Cardiac muscle cell (in vitro differentiated cells and primary cell): ENCODE data around the gene TRPV4. TPM values are rescaled to one million over a fixed set of nuclear protein-coding genes. Genes with fewer than 3 reads are reported as not detected.

Experiments
- DNase-seq, 2 donors: peaks; one replicate each; pipeline versions ENCODE4 v3.0.0 to v3.0.0-alpha.2; 2010 to 2017; ENCODE audit warnings: low read depth in 1 of 2, low spot score in 1 of 2
- H3K27ac ChIP-seq: fragments of 200-600 bp; sonication (generic); 2 replicates; pipeline ENCODE4 v1.5.1; 2016
- H3K27me3 ChIP-seq: fragments of 200-600 bp; sonication (generic); 2 replicates; pipeline ENCODE4 v1.6.0; 2016; ENCODE audit warnings: control low read depth
- H3K36me3 ChIP-seq: fragments of 200-600 bp; sonication (generic); 2 replicates; pipeline ENCODE4 v1.5.1; 2016; ENCODE audit warnings: control low read depth
- H3K4me1 ChIP-seq: fragments of 200-600 bp; sonication (generic); 2 replicates; pipeline ENCODE4 v1.8.1; 2017; ENCODE audit warnings: low read depth, mild to moderate bottlenecking, mixed run types
- H3K4me3 ChIP-seq: fragments of 200-600 bp; sonication (generic); 2 replicates; pipeline ENCODE4 v1.5.1; 2016; ENCODE audit warnings: mild to moderate bottlenecking
- H3K9me3 ChIP-seq: fragments of 200-600 bp; sonication (generic); 2 replicates; pipeline ENCODE4 v1.5.1; 2017; ENCODE audit warnings: low read depth, mild to moderate bottlenecking, control low read depth
- CTCF ChIP-seq: IDR thresholded peaks from 2 replicates; pipeline ENCODE4 v1.5.1; 2012; ENCODE audit warnings: low read depth, mild to moderate bottlenecking, low read length
- polyA plus RNA-seq: library from polyadenylated mRNA; unstranded; fragments of >200 nt; fragmentation: Nextera tagmentation; extraction: Ambion mirVana; gene quantifications from 2 replicates; pipeline ENCODE4 v1.2.1, GENCODE V29; 2016
- total RNA-seq: library from RNA; depleted of rRNA; stranded (reverse); fragments of >200 nt; gene quantifications from 2 replicates; pipeline ENCODE4 v1.2.3, GENCODE V29; 2016

TRPV4 gene
- total and polyA plus RNA-seq, 2 experiments from 2014 or later, result 2.4 to 4.1 TPM

- H3K27me3 ChIP-seq, result no peaks in the 10 kb centered on the region
- no peaks in the 10 kb centered on the region for H3K9me3 ChIP-seq
- no peak for DNase-seq
- no peak overlapping the region for H3K4me3 ChIP-seq
- no peaks in the 10 kb centered on the region for H3K4me1 ChIP-seq
- no peak overlapping the region for H3K27ac ChIP-seq
- no peak for TF ChIP-seq CTCF
- H3K36me3 ChIP-seq, result no peaks in the 10 kb centered on the region
These were observed 32.7 kb downstream of the TRPV4 start for GRCh38 chr12:109800536-109800935.

GRCh38 chr12:109798691-109799090 is 34.5 kb downstream of the TRPV4 start:
- Histone ChIP-seq H3K4me3 (no peak overlapping the region), H3K27ac (no peak overlapping the region), H3K27me3 (no peaks in the 10 kb centered on the region), H3K36me3 (no peaks in the 10 kb centered on the region), H3K9me3 (no peaks in the 10 kb centered on the region), H3K4me1 (no peaks in the 10 kb centered on the region)
- DNase-seq, result no peak
- no peak for TF ChIP-seq CTCF

- H3K9me3 ChIP-seq, result no peaks in the 10 kb centered on the region
- no peaks in the 10 kb centered on the region for H3K36me3 ChIP-seq
- H3K4me3 ChIP-seq, result no peak overlapping the region
- H3K27ac ChIP-seq, result no peak overlapping the region
- DNase-seq, result peak in 1 of 2 donors; percentile 12
- H3K27me3 ChIP-seq, result no peaks in the 10 kb centered on the region
- TF ChIP-seq CTCF, result no peak
- H3K4me1 ChIP-seq, result no peaks in the 10 kb centered on the region
These were observed 35.1 kb downstream of the TRPV4 start for GRCh38 chr12:109797905-109798669.

- Histone ChIP-seq H3K9me3 (no peaks in the 10 kb centered on the region), H3K36me3 (no peaks in the 10 kb centered on the region), H3K4me1 (no peaks in the 10 kb centered on the region), H3K27me3 (no peaks in the 10 kb centered on the region), H3K4me3 (no peak overlapping the region), H3K27ac (no peak overlapping the region)
- no peak for DNase-seq
- TF ChIP-seq CTCF, result no peak
These were observed 37.1 kb downstream of the TRPV4 start for GRCh38 chr12:109796057-109796456.

GRCh38 chr12:109795023-109795422 is 38.2 kb downstream of the TRPV4 start:
- Histone ChIP-seq H3K27ac (no peak overlapping the region), H3K27me3 (no peaks in the 10 kb centered on the region), H3K36me3 (no peaks in the 10 kb centered on the region), H3K9me3 (no peaks in the 10 kb centered on the region), H3K4me3 (no peak overlapping the region), H3K4me1 (no peaks in the 10 kb centered on the region)
- DNase-seq, result peak in 1 of 2 donors; percentile 16
- TF ChIP-seq CTCF, result no peak
